Adrenal gland (tissue), 5 donors: ENCODE results near the gene TNIK.

ENCODE experiments used
- CTCF ChIP-seq, 6 experiments: fragments of 450-650 bp in 4 of 6; fragments of 200-600 bp in 2 of 6; sonication (generic) in 1 of 6; IDR thresholded peaks; 1 replicate in 5 of 6; 2 replicates in 1 of 6; pipeline versions ENCODE4 v1.5.1 to v1.8.0; 2016 to 2021; ENCODE audit warnings: antibody characterized with exemption in 6 of 6, mild to moderate bottlenecking in 2 of 6, moderate library complexity in 1 of 6
- POLR2A ChIP-seq, 2 donors: fragments of 450-650 bp; IDR thresholded peaks; one replicate each; pipeline ENCODE4 v1.6.1; 2017; ENCODE audit warnings: antibody characterized with exemption in 2 of 2, mild to moderate bottlenecking in 2 of 2, moderate library complexity in 1 of 2
- donor health status: DM: no; HTN: no; CAD: no.

DNA sequence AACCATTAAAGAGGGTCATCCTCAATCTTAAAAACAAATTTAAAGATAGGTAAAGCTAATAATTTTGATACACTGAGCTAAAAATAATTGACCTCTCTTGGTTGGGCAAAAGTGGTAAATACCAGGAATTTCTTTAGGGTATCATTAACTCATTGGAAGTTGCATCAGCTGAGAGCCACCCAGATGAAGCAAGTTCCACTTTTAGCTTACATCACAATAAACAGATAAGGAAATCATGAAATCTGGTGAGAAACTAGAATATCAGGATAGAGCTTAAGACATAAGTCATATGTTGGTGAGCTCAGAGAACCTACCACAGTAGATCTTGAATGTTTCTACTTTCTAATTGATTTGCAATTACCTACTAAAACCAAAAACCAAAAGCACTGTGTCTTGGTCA, 336.3 kb downstream of the TNIK start:
- no peak for TF ChIP-seq POLR2A (IDR thresholded peaks at IDR 0.05)
- TF ChIP-seq CTCF (IDR thresholded peaks at IDR 0.05): no peak
